ENCODE results near the gene OR7G3.

OR7G3 gene

GRCh38 chr19:9086761-9087160, 40.0 kb downstream of the OR7G3 start, which contains the start of gene OR1M1:
OR1M1 (plus strand) TSS chr19:9087061; CDS start chr19:9093245, 6,184 bp downstream.
- no peak for DNase-seq

GRCh38 chr19:9078651-9079050, 48.1 kb downstream of the OR7G3 start:
- DNase-seq: no peak

- DNase-seq: no peak
These were observed 49.8 kb downstream of the OR7G3 start for GRCh38 chr19:9076901-9077300.

All from activated T-cell treated with anti-CD3 and anti-CD28 coated beads, Interleukin-2, amount 50 U/mL, for 1 hour (primary cell).